Measurements from ENCODE around the gene SMYD3. TPM values are rescaled to one million over a fixed set of nuclear protein-coding genes. Genes with fewer than 3 reads are reported as not detected.

Gene SMYD3
- total RNA-seq, result 99.9 and 104 TPM in 2 replicates

DNA sequence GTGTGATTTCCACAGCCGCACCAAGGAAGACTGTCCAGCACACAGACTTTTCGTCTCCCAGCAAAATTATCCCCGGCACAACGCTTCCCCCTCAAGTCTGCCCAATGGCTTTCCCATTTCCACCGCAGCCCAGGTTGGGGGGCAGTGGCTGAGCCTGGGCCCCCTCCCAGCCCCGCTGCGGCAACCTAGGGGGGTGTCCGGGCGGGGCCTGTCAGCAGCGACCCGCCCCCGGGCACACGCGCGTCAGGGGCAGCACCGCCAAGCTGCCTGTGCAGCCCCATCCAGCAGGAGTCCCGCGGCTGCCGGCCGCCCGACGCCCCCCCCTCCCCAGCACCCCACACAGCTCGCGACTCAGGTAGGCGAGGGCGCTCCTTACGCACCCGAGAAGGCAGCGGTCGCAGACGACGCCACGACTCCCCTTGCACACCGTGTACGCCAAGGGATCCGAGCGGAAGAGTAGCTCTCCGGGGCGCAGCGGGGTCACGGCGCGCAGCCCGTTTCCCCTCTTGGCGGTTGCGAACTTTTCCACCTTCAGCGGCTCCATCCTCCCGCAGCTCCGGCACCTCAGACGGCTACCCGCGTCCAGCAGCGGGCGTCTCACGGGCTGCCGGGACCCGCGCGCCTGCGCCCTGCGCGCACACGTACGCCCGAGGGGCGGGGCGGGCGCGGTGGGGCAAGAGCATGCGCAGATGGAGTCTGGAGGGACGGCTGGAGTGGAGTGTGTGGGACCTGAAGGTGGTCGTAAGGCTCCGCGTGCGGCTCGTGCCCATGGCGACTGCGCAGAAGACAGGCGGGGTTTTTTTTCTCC is at the start of gene SMYD3:
TSS of gene SMYD3 (minus strand) at position 606 of the 808 bp plus-strand sequence.

Other genes with a start within 250 kb of the SMYD3 start
- 15.1 and 17.2 TPM in 2 replicates for gene TFB2M, start 59.0 kb upstream of the SMYD3 start, total RNA-seq
- 21.1 and 34.1 TPM in 2 replicates for gene CNST, start 59.2 kb upstream of the SMYD3 start, total RNA-seq
- 42.5 and 44.5 TPM in 2 replicates for gene SCCPDH, start 217.1 kb upstream of the SMYD3 start, total RNA-seq